GM21423 (cell line): ENCODE data around the gene SYNE2.

ENCODE experiments used
- ATAC-seq: cut with Tn5 transposase; IDR thresholded peaks from one replicate; pipeline ENCODE4 v1.9.1; 2021; ENCODE audit warnings: mild to moderate bottlenecking, moderate library complexity; ENCODE audit not compliant: unreplicated experiment

SYNE2 gene

GRCh38 chr14:63910583-63911363, 58.0 kb downstream of the SYNE2 start:
- ATAC-seq: no peak

DNA sequence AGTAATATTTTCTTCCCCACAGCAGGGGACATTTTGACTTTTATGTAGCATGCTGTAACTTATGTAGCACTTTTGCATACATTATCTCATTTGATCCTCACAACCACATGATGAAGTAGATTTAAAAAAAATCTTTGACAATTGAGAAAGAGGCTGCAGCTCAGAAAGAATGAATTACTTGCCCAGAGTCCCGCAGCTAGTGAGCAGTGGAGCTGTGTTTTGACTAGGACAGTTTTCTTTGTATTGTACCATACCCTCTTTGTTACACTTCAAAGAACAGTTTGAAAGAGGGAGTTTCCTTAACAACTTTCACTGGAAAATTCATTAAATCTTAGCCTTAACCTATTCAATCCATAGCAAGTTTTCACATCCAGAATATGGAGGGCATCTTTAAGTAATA, 58.6 kb downstream of the SYNE2 start:
- ATAC-seq: no peak

DNA sequence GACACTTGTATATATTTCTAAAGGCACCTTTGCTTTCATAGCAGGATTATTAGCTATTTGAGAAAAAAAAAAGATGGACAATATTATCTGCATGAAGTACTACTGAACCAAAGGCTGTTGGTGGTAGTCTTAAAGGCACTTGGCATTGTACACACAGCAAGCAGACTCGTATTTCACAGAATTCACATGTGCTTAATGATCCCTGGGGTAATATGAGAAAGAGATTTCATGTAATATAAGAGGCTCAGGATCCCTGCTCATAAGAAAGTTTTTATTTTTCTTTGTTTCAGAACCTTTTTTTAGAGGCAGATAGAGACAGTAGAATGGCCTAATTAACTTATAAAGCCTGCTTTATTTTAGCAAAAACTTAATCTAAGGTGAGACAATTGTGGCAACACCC, 59.5 kb downstream of the SYNE2 start:
- ATAC-seq: no peak

DNA sequence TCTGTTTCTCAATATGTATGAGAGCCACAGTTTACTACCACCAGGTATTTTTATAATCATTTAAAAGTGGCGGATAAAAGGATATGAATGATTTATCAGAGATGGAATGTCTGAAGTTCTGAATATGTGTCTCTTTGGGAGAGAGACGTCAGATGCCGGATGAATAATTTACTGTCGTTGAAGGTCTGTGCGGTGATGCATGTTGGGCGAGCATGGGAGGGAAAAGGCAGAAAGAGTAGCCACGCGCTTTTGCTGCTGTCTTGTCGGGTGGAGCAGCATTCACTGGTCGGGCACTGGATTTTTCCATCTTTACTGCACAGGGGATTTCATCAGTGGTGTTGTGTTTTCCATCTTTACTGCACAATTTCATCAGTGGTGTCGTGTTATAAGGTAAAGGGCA, 65.6 kb downstream of the SYNE2 start:
- no peak for ATAC-seq

DNA sequence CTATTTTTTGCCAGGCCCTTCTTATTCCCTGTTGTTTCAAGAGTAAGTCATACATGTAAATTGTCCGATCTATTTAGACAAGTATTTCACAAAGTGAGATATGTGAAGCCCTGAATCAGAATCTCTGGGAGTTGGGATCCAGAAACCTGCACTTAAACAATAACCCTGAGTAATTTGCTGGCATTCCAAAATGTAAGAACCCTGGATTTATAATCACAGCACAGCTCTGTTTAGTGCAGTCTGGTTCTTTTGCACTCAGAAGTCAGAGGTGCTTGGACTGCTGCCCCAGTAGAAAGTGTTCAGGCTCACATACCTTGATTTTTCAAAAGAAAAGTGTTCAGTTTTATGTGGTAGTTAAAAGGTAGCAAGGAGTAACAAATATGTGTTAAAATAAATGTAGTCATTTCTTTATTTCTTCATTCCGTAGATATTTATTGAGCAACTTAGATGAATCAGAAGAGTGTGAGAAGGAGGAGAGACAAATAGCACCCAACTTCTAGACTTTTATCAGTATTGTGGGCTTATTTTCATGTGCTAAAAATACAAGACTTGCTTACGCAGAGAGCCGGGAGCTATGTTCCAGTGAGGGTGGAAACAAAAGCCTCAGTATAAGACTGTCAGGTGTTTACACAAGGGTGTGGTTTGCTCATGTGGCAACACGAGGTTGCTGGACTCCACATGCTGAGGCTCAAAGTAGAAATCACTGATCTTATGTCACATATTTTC, 70.1 kb downstream of the SYNE2 start:
- no peak for ATAC-seq

- no peak for ATAC-seq
These were observed 70.6 kb downstream of the SYNE2 start for GRCh38 chr14:63923422-63923752.

GRCh38 chr14:63924375-63924774, 71.6 kb downstream of the SYNE2 start:
- no peak for ATAC-seq

- no peak for ATAC-seq
These were observed 73.8 kb downstream of the SYNE2 start for GRCh38 chr14:63926641-63927040.

GRCh38 chr14:63928744-63929174, 76.0 kb downstream of the SYNE2 start:
- no peak for ATAC-seq

- no peak for ATAC-seq
These were observed 80.3 kb downstream of the SYNE2 start for GRCh38 chr14:63933110-63933509.

DNA sequence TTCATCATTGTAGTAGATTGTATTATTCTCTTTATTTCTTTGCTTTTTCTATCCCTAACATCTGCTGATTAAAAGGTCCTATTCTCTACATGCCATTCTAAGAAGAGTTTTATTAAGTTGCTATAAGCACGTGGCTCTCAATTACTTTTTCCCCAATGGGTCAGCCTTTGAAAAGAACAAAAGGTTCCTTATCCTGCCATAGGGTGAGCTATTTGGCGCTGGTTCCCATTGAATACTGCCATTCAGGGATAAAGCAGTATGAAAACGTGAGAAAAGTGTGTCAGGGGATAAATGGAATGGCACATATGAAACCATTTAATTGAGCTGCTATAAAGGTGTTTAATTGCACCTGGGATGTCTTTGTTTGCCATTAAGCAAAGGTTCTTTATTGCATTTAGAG, 80.9 kb downstream of the SYNE2 start:
- no peak for ATAC-seq

- peak; percentile 61 for ATAC-seq
These were observed 85.6 kb downstream of the SYNE2 start for GRCh38 chr14:63938198-63939005.

GRCh38 chr14:63939006-63939270, 86.1 kb downstream of the SYNE2 start:
- ATAC-seq: no peak

GRCh38 chr14:63940387-63940786, 87.6 kb downstream of the SYNE2 start:
- no peak for ATAC-seq

GRCh38 chr14:63941023-63941422, 88.2 kb downstream of the SYNE2 start:
- no peak for ATAC-seq

DNA sequence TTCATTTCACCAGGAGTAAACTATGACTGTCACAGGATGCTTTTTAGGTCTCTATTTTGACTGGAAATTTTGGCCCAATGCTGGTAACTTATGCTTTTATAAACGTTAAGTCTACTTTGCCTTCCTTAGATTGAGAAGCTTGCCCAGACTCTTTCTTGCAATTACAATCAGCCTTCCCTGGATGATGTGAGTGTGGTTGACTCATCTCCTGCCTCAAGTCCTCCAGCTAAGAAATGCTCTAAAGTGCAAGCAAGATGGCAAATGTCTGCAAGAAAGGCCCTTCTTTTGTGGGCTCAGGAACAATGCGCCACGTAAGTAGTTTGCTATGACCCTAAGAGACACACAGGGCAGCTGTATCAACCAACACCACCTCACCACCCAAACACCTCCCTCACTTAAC, 96.9 kb downstream of the SYNE2 start:
- no peak for ATAC-seq

GRCh38 chr14:63951021-63951420, 98.2 kb downstream of the SYNE2 start:
- no peak for ATAC-seq

- ATAC-seq: no peak
These were observed 98.6 kb downstream of the SYNE2 start for GRCh38 chr14:63951429-63951828.

DNA sequence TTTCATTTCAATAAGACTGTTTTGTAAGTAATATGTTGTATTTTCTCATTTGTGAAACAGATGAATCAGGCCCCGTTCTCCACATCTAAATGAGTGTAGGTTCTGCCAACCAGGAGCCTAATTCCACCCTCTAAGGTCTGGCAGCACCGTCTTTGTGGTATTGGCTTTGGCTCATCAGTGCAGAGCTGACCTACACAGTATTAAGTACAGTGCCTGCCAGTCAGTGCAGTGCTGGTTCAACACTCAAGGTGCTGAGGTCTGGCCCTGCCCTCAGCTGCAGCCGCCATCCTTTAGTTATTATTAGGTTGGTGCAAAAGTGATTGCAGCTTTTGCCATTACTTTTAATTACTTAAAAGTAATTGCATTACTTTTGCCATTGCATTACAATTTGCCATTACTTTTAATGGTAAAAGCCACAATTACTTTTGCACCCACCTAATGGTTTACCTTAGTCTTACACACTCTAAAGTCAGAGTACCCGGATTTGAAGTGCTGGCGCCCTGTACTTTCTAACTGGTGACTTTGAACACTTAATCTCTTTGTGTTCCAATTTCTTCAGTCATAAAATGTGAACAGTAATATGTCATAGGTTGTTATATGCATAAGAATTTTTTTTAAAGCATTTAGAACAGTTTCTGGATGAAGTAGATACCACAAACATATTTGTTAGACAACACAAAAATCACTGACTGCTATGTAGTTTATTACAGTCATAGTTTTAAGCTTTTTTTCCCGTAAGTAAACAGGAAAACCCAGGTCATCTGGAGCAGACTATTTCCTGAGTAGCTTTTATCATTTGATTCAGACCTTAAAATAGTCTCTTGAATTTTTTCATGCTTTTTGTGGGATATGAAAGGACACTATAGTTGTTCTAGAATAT, 99.5 kb downstream of the SYNE2 start:
- ATAC-seq: no peak

DNA sequence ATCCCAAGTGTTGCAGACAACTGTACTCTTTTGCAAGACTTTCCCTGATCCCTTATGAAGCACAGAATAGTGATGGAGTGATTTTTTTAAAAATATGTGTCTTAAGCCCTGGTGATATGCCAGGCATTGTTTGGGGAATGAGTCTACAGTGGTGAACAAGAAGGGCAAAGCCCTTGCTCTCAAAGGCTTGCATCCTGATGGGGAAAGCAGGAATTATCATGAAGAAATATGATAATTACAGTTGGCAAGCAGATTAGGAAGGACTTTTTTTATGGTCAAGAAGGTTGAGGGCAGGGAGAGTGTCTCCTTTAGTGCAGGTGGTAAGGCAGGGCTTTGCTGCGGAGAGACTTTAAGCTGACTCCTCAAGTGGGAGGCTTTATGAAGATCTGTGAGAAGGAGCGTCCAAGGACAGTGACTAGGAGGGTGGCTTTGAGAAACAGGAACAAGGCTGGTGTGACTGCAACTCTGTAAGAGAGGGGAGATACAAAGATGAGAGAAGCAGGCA, 100.2 kb downstream of the SYNE2 start:
- ATAC-seq: no peak

- no peak for ATAC-seq
These were observed 103.5 kb downstream of the SYNE2 start for GRCh38 chr14:63956326-63956725.
